D721Med (cell line): ENCODE data around the gene SLC25A22.

Source experiments
- DNase-seq: peaks from one replicate; pipeline ENCODE4 v3.0.0; 2011; ENCODE audit warnings: low spot score; ENCODE audit not compliant: insufficient read length
- FAIRE-seq: peaks from 2 replicates; lab custom pipeline; 2011; peaks lifted over from hg19 to GRCh38; lab: Jason Lieb, UNC
- TF ChIP-seq, protein P1 (sequence below): IDR thresholded peaks from 2 replicates; pipeline ENCODE4 v1.5.1; 2012; ENCODE audit warnings: mild to moderate bottlenecking, control low read depth; ENCODE audit not compliant: insufficient read depth; ENCODE audit errors: missing control alignments

The SLC25A22 gene

DNA sequence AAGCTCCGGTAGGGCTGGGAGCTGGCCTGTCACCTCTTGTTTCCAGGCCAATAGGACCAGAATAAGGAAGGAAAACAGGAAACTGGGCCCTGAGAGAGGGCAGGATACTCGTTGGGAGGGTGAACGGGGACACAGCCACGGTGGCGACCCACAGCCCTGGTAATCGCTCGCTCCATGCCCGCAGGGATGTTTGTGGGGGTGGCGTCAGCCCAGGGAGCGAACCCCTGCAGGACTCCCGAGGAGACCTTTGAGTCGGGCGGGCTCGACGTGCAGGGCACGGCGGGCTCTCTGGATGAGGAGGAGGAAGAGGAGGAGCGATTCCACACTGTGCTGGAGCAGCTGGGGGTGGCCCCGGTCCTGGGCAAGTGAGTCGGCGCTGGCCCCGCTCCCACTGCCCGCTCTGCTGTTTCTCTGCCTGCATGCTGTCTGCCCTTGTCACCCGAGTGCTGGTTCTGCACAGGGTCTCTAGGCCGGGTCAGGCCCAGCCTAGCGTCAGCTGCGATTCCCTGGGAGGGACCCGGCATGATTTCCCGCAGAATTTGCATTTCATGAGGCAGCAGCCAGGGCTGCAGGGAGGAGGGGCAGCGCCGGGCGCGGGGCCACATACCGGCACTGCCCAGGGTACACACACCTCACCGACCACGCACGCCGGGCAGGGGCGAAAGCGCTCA, 31.2 kb upstream of the SLC25A22 start:
- DNase-seq (no peak), FAIRE-seq (no peak)
- TF ChIP-seq, protein P1, sequence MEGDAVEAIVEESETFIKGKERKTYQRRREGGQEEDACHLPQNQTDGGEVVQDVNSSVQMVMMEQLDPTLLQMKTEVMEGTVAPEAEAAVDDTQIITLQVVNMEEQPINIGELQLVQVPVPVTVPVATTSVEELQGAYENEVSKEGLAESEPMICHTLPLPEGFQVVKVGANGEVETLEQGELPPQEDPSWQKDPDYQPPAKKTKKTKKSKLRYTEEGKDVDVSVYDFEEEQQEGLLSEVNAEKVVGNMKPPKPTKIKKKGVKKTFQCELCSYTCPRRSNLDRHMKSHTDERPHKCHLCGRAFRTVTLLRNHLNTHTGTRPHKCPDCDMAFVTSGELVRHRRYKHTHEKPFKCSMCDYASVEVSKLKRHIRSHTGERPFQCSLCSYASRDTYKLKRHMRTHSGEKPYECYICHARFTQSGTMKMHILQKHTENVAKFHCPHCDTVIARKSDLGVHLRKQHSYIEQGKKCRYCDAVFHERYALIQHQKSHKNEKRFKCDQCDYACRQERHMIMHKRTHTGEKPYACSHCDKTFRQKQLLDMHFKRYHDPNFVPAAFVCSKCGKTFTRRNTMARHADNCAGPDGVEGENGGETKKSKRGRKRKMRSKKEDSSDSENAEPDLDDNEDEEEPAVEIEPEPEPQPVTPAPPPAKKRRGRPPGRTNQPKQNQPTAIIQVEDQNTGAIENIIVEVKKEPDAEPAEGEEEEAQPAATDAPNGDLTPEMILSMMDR, result no peak

- TF ChIP-seq, protein P1, result no peak
- no peak for FAIRE-seq
- DNase-seq, result no peak
These were observed 30.6 kb upstream of the SLC25A22 start for GRCh38 chr11:828506-829175.

DNA sequence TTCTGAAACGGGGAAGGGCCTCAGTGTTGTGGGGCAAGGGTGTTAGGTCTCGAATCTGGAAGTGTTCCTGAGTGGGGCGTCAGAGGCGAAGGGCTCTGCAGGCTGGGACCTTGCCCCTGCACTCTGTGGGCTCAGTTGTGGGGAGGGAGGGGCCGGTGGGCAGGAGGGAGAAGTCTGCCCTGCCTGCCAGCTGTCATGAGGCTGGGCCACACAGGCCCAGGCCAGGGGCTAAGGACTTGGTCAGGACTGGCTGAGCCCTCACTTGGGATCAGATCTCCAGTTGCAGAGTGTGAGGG, 29.8 kb upstream of the SLC25A22 start, which contains the start of gene CRACR2B:
CRACR2B (plus strand) TSS at position 23 of the 296 bp plus-strand sequence. CDS start 689 bp downstream, outside the sequence.
- no peak for FAIRE-seq

DNA sequence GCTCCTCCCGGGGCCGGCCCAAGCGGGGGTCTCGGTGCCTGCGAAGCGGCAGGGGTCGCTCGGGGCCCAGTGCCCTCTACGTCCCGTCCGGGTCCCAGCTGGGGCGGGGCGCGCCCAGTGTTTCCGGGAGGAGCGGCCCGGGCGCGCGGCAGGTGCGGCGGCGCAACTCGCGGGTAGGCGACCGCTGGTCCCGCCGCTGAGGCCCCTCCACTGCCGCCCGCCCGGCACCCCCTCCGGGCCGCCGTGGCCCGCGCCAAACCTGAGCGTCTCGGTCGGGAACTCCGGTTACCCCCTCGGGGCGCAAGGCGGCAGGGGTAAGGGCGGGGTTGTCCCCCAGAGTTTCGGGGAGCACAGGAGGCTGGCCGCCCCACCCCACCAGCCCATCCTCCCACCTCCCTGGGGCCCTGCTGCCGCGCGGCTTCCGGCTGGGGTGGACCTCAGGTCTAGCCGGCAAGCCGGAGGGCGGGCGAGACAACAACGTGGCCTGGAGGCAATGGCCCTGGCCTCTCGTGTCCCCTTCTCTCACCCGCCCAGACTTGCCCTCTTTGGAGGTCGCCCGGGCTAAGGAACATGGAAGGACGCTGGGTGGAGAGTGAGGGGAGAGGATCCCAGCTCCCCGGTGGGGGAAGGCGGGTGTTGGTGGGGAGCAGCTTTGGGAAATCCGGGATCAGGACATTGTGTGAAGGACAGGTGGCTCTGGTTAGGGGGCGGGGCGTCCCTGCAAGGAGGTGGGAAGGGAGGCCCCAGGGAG, 29.2 kb upstream of the SLC25A22 start:
- no peak for DNase-seq
- TF ChIP-seq, protein P1, result no peak
- FAIRE-seq, result no peak

More for the DNA sequence above, 29.8 kb upstream of the SLC25A22 start, which contains the start of gene CRACR2B:
- TF ChIP-seq, protein P1, result no peak
- no peak for DNase-seq

- DNase-seq (no peak), FAIRE-seq (no peak)
- TF ChIP-seq, protein P1, result no peak
These were observed 28.7 kb upstream of the SLC25A22 start for GRCh38 chr11:826836-827145.

GRCh38 chr11:826227-826621, 28.1 kb upstream of the SLC25A22 start:
- TF ChIP-seq, protein P1, result no peak
- no peak for DNase-seq
- FAIRE-seq, result no peak
